ENCODE data around the gene BRSK2.
"Not testable (repeated sequence)": the region's sequence is repeated elsewhere in the genome, so short reads cannot be mapped to it uniquely, and the experiment has no call there.

Gene BRSK2

DNA sequence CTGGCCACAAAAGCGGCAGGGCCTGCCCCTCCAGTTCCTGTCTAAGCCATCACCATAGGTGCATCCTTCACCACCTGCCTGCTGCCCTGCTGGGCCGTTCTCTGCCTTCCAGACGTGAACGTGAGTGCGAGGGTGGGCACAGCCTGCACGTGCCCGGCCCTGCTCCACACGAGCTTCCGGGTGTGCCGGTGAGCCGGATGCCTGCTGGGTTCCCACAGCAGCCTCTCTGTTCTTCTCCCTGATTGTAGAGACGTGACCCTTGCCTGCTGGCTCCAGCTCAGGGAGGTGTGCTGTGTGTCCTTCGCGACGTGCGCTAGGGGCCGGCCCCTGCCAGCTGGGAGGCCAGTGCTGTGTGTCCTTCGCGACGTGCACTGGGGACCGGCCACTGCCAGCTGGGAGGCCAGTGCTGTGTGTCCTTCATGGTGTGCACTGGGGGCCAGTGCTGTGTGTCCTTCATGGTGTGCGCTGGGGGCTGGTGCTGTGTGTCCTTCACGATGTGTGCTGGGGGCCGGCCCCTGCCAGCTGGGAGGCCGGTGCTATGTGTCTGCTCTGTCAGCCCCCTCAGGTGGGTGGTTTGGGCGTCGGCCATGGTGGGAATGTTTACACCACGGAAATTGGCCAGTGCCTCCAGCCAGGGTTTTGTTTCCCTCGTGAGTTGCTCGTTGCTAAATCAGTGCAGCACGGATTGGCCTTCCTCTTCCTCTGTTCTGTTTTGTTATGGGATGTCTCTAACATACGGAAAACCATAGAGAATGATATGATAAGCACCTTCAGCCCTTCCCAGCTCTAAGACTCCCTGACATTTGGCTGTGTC is 35.4 kb upstream of the BRSK2 start:
- no peak for DNase-seq

DNA sequence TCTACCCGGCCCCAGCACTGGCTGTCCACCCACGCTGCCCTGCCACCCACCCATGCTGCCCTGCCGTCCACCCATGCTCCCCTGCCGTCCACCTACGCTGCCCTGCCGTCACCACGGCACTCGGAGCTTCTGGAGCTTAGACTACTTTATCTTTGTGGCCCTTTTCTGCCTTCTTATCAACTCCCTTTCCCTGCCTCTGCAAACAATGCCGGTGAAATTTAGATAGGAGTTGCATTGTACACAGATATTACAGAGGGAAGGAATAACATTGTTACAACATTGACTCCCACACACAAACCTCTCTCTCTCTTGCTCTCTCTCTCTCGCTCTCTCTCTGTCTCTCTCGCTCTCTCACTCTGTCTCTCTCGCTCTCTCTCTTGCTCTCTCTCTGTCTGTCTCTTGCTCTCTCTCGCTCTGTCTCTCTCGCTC is 33.7 kb upstream of the BRSK2 start:
- no peak for DNase-seq

DNA sequence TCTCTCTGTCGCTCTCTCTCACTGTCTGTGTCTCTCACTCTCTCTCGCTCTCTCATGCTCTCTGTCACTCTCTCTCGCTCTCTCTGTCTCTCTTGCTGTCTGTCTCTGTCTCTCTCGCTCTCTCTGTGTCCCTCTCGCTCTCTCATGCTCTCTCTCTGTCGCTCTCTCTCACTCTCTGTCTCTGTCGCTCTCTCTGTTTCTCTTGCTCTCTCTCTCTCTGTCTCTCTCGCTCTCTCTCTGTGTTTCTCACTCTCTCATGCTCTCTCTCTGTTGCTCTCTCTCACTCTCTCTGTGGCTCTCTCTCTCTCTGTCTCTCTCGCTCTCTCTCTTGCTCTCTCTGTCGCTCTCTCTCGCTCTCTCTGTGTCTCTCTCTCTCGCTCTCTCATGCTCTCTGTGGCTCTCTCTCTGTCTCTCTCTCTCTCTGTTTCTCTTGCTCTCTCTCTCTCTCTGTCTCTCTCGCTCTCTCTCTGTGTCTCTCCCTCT is 33.2 kb upstream of the BRSK2 start:
- no peak for DNase-seq

DNA sequence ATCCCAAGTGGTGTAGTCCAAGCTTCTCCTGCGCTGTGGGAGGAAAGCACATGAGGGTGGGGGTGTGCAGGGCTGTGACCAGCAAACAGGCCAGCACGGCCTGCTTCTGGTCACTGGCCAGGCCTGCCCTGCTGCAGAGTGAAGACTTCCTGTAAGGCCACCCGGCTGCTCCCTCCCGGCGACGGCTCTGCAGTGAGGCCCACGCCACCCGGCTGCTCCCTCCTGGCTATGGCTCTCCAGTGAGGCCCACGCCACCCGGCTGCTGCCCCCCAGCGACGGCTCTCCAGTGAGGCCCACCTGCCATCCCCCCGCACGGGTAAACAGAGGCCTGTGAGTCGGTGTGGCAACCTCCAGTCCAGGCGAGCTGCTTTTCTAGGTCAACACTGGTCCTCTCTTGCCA is 31.4 kb upstream of the BRSK2 start:
- no peak for DNase-seq

DNA sequence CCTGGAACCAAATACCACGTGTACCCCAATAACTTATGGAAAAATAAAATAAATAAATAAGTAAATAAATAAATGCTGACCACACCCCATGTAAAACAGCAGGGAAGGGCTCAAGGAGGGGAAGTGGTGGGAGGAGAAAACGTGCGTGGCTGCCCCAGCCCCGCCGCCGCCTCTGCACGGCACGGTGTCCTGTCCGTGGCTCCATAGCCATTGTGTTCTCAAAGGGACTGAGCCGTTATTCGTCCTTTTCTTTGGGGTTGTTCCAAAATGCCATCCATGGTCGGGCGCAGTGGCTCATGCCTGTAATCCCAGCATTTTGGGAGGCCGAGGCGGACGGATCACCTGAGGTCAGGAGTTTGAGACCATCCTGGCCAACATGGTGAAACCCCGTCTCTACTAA is 30.8 kb upstream of the BRSK2 start:
- DNase-seq: not testable (repeated sequence)

DNA sequence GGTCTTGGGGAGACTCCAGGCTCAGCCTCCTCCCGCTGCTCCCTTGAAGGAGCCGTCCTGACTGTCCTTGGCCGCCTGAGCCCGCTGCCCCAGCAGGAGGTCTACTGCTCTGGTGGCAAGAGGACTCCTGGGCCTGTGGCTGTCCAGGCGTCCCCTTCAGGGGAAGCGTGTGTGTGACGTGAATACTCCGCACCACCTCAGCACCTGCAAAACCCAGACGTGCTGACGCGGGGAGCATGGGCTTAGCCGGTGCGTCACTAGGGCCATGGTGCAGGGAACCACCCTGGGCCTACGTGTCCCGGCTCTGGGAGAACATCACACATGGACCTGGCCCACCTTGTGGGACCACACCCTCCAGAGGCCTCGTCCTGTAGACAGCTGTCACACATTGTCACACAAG is 30.2 kb upstream of the BRSK2 start:
- no peak for DNase-seq

DNA sequence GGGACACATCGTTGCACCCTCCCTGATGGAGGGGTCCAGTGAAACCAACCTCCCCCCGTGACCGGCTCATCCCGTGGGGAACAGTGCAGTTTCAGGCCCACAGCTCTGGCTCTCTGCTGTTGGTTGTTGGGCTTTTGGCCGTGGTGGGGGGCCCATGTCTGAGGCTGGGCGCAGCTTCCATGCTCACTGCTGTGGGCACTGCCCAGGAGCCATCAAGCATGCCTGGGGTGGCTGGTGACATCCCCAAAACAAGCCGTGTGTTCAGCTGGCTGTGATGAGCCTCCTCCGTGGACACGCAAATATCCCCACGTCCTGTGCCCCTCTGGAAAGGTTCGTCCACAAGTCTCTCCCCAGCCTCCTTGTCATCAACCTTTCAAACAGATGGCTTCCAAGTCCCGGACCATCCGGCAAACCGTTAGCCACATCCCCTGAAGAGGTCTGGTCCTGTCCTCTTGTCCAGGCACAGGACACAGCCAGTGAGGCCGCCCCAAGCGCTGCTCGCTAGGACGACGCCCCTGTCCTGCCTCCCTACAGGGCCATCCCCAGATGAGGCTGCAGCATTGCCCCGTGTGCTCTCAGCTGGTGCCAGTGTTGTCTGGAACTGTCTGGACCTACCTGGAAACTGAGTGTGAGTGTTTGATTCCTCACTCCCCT is 29.4 kb upstream of the BRSK2 start:
- DNase-seq: no peak

DNA sequence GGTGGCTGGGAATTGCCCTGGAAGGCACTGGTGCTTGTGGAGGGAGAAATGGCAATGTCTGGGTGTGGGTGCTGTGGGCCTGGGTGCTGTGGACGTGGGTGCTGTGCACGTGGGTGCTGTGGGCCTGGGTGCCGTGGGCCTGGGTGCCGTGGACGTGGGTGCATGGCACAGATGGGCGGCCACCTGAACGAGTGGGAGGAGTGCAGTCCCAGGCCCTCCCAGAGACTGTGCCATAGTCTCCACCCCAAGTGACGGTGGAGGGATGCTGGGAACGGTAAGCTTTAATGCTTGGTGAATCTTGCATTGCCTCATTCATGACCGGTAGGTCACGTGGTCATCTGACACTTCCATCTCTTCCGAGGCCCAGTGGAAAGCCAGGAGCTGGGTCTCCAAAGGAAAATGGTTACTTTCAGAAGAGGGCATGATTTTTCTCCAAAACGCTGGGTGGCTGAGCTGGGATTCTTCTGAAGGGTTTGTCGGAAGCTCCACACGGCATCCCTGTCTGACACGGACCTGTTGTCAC is 28.8 kb upstream of the BRSK2 start:
- DNase-seq: no peak

DNA sequence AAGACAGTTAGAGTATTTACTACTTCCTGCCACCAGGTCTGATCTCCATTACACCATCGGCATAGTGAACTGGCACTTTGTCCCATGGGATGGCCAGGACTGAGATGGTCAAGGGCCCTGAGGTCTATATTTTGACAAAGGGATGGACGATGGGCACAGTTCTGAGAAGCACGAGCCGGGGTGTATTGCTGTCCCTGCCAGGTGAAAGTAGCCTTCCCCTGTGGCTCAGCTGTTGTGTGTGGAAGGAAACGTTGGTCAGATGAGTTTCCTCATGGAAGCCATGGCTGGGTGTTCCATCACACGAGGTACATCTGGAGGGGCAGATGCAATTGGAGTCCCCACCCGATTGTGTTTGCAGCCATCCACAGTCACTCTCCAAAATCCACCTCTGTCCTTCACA is 27.9 kb upstream of the BRSK2 start:
- DNase-seq: no peak

DNA sequence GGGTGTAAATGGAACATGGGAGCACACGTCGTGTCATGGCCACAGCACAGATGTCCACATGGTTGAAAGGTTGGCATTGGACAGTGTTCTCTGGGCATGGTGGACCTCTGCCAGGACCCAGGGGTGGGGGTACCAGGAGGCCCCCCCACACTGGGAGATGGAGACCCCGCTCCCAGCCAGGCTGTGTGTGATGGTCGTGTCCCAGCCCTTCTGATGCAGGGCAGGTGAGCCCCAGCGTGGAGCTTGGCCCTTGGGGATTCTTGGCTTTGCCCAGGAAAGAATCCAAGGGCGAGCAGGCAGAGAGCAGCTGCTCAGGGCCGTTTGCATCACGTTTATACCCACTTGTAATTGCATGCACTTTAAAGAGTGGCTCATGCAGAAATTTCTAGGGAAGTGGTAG is 22.0 kb upstream of the BRSK2 start:
- DNase-seq: no peak

DNA sequence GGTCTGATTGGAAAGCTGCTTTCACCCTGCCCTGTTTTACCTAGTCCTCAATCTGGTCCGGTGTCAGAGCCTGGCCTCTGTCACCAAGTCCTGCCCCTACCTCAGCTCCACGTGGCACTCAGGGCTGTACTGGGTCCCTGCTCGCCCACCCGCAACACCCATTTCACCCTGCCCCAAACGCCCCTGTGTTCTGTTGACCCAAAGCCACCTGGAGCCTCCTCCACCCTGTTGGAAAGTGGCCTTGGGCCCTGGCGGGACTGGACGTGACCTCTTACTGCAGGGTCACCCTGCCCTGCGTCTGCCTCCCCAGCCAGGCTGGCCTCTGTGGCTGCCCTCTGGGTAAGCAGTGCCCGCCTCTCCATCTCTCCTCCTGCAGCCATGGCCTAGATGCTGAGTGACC is 21.5 kb upstream of the BRSK2 start:
- DNase-seq: no peak

DNA sequence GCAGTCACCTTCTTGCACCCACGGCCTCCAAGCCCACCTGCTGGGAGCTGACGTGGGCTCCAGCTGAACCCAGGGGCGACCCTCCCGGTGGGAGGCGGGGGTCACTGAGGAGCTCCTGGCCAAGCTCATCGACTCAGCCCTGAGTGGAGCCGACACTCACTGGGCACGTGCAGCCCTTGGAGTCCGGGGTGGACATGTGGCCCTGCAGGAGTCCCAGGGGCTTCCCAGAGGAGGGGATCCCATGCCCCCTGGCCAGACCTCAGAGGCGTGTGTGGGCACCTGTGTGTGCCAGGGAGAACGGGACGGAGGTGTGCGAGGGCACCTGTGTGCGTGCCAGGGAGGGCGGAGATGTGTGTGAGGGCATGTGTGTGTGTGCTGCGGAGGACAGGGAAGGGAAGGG is 20.8 kb upstream of the BRSK2 start:
- DNase-seq: no peak

DNA sequence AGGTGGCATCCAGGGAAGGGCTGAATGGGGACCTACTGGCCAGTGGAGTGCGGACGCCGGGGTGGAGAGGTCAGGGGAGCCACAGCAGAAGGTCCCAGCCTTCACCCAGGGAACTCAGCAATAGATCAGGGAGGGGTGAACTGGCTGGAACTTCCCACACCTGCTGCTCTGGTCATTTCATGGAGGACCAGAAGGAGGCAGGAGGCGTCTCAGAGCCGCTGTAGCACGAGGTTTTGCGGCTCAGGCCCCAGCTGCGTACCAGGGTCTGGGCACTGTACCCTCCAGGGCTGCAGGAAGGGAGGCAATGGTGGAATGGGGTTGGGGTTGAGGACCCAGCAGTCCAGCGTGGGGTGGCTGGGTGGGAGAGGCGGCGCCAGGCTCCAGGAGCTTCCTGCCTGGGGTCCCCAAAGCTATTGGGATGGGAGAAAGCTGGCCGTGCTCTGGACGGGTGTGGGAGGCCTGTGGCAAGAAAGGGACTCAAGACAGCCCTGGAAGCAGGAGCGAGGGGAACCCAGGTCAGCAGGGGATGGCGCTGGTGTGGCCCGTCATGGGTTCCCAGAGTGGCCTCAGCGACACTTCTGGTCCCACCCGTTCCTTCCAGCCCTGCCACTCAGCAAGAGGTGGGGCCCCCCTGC is 20.2 kb upstream of the BRSK2 start:
- DNase-seq: no peak

DNA sequence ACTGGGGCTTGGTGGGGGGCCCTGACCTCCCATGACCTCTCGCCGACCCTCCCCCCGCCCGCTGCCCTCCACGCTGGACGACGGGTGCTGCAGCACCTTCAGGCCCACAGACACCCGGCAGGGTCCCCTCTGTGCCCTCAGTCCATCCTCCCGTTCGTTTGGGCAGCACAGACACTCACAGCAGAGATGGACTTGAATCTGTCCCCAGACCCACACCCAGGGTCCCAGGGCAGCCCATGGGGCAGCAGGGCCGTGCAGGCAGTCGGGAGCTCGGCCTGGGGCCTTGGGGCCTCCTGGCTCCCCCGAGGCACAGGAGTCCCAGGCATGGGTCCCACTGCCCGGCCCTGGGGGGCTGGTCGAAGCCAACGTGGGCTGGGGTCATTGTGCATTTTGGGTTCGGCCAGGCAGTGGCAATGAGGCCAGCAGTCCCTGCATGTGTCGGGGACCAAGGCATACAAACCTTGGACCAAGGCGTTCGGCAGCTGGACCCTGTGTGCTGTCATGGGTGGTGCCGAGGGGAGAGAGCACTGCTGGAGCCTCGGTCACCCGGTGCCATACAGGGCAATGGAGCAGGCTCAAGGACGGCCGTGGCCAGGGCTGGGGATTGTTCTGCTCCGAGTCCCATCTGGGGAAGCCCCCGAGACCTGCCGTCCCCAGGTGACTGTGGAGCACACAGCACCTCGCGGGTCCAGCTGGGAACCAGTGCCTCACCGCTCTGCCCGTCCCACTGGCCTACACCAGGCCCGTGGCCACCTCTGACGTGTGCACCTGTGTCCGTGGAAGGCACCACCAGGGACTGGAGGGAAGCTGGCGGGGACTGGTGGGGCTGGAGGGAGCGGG is 19.3 kb upstream of the BRSK2 start:
- DNase-seq: no peak

DNA sequence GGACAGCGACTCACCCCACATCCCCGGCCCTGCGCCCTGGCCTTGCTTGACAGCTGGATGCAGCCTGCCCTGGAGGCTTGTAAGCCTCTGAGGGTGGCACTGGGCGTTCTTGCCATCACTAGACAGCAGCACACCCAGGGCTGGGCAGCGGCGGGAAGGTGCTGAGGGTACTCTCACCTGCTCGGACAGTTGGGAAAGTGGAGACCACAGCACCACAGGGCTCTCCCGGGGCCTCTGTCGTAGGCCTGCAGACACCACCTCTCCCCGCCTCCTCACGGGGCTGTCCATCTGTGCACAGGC is 18.8 kb upstream of the BRSK2 start:
- no peak for DNase-seq

DNA sequence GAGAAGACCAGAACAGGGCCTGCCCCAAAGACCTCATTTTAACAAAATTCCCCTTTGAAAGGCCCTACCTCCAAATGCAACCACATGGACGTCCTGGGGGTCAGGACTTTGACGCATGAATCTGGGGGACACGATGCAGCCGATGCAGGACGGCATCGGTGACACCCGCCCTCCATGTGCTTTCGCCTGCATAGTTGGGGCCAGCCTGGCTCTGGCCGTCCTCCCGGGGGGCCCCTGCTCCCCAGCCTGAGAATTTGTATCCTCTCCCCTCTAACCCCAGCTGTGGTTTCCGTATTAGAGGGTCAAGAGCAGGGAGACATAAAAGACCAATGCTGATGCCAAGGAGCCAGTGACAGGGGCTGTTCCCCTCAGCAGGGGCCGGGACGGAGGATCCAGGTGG is 18.4 kb upstream of the BRSK2 start:
- DNase-seq: no peak

DNA sequence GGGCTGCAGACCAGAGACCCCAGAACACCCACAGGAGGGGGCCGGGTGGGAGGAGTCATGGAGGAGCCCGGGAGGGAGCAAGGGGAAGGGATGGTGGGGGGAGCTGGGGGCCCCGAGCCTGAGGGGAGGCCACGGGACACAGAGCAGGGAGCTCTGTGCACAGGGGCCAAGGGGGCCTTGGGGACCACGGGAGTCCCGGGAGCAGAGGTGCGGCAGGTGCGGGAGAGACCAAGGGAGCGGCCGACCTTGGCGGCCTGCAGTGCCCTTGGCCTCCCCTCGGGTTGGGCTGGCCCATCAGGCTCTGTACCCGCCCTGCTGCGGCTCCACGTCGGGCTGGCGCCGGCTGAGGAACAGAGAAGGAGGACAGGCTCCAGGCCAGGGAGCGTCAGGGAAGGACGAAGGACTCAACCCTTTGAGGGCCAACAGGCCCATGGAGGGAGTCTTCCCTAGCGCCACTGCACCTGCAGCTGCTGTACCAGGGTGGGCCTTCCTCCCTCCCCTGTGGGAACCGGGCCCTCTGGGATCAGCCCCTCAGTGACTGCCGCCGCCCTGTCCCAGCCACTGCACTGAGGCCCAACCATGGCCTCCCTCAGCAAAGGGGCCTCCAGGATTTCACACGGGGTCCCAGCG is 17.8 kb upstream of the BRSK2 start:
- DNase-seq: no peak

DNA sequence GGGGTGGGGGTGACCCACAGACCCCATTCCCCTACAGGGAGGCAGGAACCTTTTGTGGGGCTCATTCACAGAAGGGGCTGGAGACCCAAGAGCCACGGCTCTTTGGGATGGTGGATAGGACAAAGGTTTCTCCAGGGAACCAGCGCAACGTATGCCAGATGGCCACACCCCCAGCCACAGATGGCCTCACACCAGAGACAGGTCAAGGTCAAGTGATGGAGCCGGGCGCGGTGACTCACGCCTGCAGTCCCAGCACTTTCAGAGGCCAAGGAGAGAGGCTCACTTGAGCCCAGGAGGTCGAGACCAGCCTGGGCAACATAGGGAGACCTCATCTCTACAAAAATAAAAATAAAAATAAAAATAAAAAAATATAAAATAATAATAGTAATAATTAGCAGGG is 17.1 kb upstream of the BRSK2 start:
- DNase-seq: no peak

DNA sequence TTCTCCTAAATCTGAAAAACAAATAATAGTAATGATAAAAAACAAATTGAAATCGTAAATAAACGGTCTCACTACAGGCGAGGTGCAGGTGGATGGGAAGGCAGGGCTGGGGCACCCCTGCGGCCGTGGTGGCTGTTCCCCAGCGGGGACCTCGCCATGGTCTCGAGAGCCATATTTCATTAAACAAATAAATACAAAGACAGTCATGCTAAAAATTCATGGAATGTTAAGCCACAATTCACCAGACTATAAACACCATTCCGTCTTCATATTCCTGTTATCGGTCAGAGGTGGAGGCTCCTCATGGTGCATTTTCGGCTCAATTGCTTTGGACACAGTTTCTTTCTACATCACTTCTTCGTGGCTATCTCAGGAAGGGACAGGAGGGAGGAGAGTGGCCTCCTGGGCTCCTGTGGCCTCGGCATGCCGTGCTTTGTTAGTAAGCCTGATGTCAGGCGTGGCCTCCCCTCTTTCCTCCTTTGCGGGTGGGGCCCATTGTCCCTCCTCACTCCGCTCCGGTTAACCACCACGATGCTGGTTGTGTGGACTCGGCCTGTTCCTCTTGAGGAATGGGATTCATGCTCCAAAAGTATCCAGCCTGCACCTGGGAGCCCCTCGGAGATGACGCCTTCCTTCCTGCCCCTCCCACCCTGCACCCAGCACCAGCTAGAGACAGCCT is 16.1 kb upstream of the BRSK2 start:
- DNase-seq: no peak

DNA sequence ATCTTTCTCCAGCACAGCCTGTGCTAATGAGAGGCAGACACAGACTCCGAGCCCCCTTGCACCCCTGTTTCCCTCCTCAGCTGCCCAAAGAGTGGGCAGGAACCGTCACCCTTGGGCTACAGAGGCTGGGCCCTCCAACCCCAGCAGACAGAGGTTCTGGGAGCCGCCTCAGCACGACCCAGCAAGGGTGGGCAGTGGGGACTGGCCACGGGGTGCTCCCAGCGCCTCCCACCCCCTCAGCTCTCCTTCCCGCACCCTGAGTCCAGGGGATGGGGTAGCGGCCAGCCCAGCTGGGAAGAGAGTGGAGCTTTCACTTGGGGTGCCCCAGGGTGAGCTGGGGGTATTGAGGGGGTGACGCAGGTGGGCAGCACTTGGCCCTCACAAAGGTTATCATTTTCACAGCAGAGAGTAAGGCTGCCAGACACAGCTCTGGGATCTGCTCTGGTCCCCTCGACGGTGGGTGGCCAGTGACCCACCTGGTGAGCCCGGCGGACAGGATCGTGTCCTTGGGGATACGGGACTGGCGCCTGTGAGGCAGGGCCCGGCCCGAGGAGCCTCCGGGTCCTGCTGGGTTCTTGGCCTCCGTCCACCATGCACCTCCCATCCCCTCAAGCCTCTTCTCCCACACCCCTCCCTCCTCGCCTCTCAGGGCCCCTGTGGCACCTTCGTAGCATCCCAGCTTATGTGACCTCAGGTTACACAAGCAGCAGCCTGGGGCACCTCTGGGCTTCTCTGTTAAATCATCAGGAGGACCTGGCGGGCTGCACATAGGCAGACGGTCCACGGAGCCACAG is 14.4 kb upstream of the BRSK2 start:
- DNase-seq: no peak

DNA sequence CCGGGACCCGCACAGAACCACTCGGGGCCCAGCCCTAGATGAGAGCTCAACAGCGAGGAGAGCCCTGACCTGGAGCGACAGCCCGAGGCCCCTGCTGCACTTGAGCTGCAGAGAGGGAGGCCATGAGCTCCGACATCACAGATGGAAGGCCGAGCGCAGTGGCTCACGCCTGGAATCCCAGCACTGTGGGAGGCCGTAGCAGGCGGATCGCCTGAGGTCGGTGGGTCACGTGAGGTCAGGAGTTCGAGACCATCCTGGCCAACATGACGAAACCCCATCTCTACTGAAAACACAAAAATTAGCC is 13.8 kb upstream of the BRSK2 start:
- no peak for DNase-seq

Data from NCI-H1048 (cell line).